ENCODE data around the gene NCK1. TPM values are rescaled to one million over a fixed set of nuclear protein-coding genes. Genes with fewer than 3 reads are reported as not detected.
A peak's percentile ranks its signal among the peaks of the same experiment; 100 is the strongest.

Gene NCK1
- total and polyA plus RNA-seq, 2 of the 13 experiments (the other 11 are each of a cell fraction or from before 2014, with no cell fraction given), result 14.7 to 30.4 TPM

- TF ChIP-seq ZNF318 (CRISPR knock-in tag; IDR thresholded peaks at IDR 0.05) (no peak), HNF4G (IDR thresholded peaks at IDR 0.05; ENCODE audit: borderline replicate concordance, low read depth, low read length) (peak; percentile 74), HNF4G (CRISPR knock-in tag; IDR thresholded peaks at IDR 0.05; ENCODE audit: borderline replicate concordance, low read depth) (peak; percentile 36; the same call in 1 of the 2 replicates), SNAPC2 (CRISPR knock-in tag; IDR thresholded peaks at IDR 0.05) (no peak), ZBTB10 (CRISPR knock-in tag; IDR thresholded peaks at IDR 0.05; ENCODE audit: borderline replicate concordance) (no peak), ZNF513 (CRISPR knock-in tag; conservative IDR thresholded peaks at IDR 0.05) (no peak), KAT8 (CRISPR knock-in tag; IDR thresholded peaks at IDR 0.05) (0 out of 2 replicates have a peak, but pooled peaks have one; percentile 26), ZNF879 (CRISPR knock-in tag; IDR thresholded peaks at IDR 0.05) (no peak), ZNF749 (CRISPR knock-in tag; IDR thresholded peaks at IDR 0.05; ENCODE audit: borderline replicate concordance) (no peak), ZSCAN31 (CRISPR knock-in tag; IDR thresholded peaks at IDR 0.05; ENCODE audit: low read depth) (no peak), ZNF263 (CRISPR knock-in tag; IDR thresholded peaks at IDR 0.05) (no peak), PAXIP1 (CRISPR knock-in tag; conservative IDR thresholded peaks at IDR 0.05) (peak; percentile 62), SP2 (CRISPR knock-in tag; IDR thresholded peaks at IDR 0.05) (no peak), ETV6 (CRISPR knock-in tag; conservative IDR thresholded peaks at IDR 0.05) (no peak)
Observed at GRCh38 chr3:136955813-136956212, 93.8 kb downstream of the NCK1 start (continued).
